ENCODE data around the gene GNPTAB.
"Not testable (repeated sequence)": the region's sequence is repeated elsewhere in the genome, so short reads cannot be mapped to it uniquely, and the experiment has no call there.

Gene GNPTAB

GRCh38 chr12:101861688-101862087 lies 30.9 kb upstream of the GNPTAB start:
- not testable (repeated sequence) for H3K27ac ChIP-seq (ENCODE audit: low read length, poor library complexity, severe bottlenecking); H3K23ac ChIP-seq (ENCODE audit: low read length in 2 of 2); H3K9me3 ChIP-seq (ENCODE audit: control insufficient read depth, low read length); H2BK12ac ChIP-seq (ENCODE audit: low read length in 2 of 2); H2AK5ac ChIP-seq (ENCODE audit: low read length, severe bottlenecking); H3K4me2 ChIP-seq (ENCODE audit: low read length, poor library complexity, severe bottlenecking); H2AFZ ChIP-seq (ENCODE audit: low read depth, low read length); H3K18ac ChIP-seq (ENCODE audit: low read depth in 1 of 2, low read length in 2 of 2); H4K91ac ChIP-seq (ENCODE audit: low read length); H4K8ac ChIP-seq (ENCODE audit: low read length); H3K9ac ChIP-seq (ENCODE audit: low read length); H2BK15ac ChIP-seq (ENCODE audit: low read depth, poor library complexity, severe bottlenecking); H2BK120ac ChIP-seq (ENCODE audit: low read depth, low read length); H3K4me3 ChIP-seq (ENCODE audit: insufficient read depth in 1 of 2, low read depth in 1 of 2, low read length in 2 of 2); H3K36me3 ChIP-seq (ENCODE audit: control insufficient read depth in 1 of 2, insufficient read depth in 2 of 2, low read depth in 1 of 2, low read length in 2 of 2); H3K4ac ChIP-seq (ENCODE audit: low read depth in 1 of 2, low read length in 2 of 2); H3K79me1 ChIP-seq (replicated peaks; ENCODE audit: low read length, poor library complexity, severe bottlenecking); H3K27me3 ChIP-seq (ENCODE audit: control insufficient read depth in 1 of 2, insufficient read depth in 1 of 2, low read length in 2 of 2); H2BK5ac ChIP-seq (ENCODE audit: low read depth, low read length, poor library complexity, severe bottlenecking); DNase-seq; H3K14ac ChIP-seq (ENCODE audit: low read length in 2 of 2); H3K4me1 ChIP-seq (ENCODE audit: control insufficient read depth, insufficient read depth, low read depth, low read length)
- WGBS, result 64% methylated on average over 1 of the region's 2 CpGs

- no peak overlapping the region for H3K18ac ChIP-seq (ENCODE audit: low read depth in 1 of 2, low read length in 2 of 2)
- H3K4me2 ChIP-seq (ENCODE audit: low read length, poor library complexity, severe bottlenecking), result no peak overlapping the region
- no peak overlapping the region for H3K14ac ChIP-seq (ENCODE audit: low read length in 2 of 2)
- peak overlapping the region; percentile 14 for H3K9ac ChIP-seq (ENCODE audit: low read length)
- no peak overlapping the region for H2BK15ac ChIP-seq (ENCODE audit: low read depth, poor library complexity, severe bottlenecking)
- H2BK5ac ChIP-seq (ENCODE audit: low read depth, low read length, poor library complexity, severe bottlenecking), result no peak overlapping the region
- no peaks in the 10 kb centered on the region for H3K27me3 ChIP-seq (ENCODE audit: control insufficient read depth in 1 of 2, insufficient read depth in 1 of 2, low read length in 2 of 2)
- no peak overlapping the region for H2AFZ ChIP-seq (ENCODE audit: low read depth, low read length)
- H2BK120ac ChIP-seq (ENCODE audit: low read depth, low read length), result no peak overlapping the region
- H3K23ac ChIP-seq (ENCODE audit: low read length in 2 of 2), result no peak overlapping the region
- no peak overlapping the region for H4K8ac ChIP-seq (ENCODE audit: low read length)
- no peak overlapping the region for H2BK12ac ChIP-seq (ENCODE audit: low read length in 2 of 2)
- H3K4me1 ChIP-seq (ENCODE audit: control insufficient read depth, insufficient read depth, low read depth, low read length), result peaks cover 7% of the 10 kb centered on the region
- H4K91ac ChIP-seq (ENCODE audit: low read length), result no peak overlapping the region
- peak overlapping the region; percentile 51 for H3K27ac ChIP-seq (ENCODE audit: low read length, poor library complexity, severe bottlenecking)
- H3K4me3 ChIP-seq (ENCODE audit: insufficient read depth in 1 of 2, low read depth in 1 of 2, low read length in 2 of 2), result no peak overlapping the region
- H2AK5ac ChIP-seq (ENCODE audit: low read length, severe bottlenecking), result peak overlapping the region; percentile 64
- DNase-seq, result peak; percentile 58
- H3K79me1 ChIP-seq (replicated peaks; ENCODE audit: low read length, poor library complexity, severe bottlenecking), result no peaks in the 10 kb centered on the region
- no peak overlapping the region for H3K4ac ChIP-seq (ENCODE audit: low read depth in 1 of 2, low read length in 2 of 2)
- H3K36me3 ChIP-seq (ENCODE audit: control insufficient read depth in 1 of 2, insufficient read depth in 2 of 2, low read depth in 1 of 2, low read length in 2 of 2), result no peaks in the 10 kb centered on the region
- H3K9me3 ChIP-seq (ENCODE audit: control insufficient read depth, low read length), result no peaks in the 10 kb centered on the region
Observed at GRCh38 chr12:101859664-101860607, 29.2 kb upstream of the GNPTAB start.

GRCh38 chr12:101858361-101858760 lies 27.6 kb upstream of the GNPTAB start:
- peak overlapping the region in 1 of 2 experiments; percentile 57 for H2BK12ac ChIP-seq (ENCODE audit: low read length in 2 of 2)
- no peak overlapping the region for H3K4me3 ChIP-seq (ENCODE audit: insufficient read depth in 1 of 2, low read depth in 1 of 2, low read length in 2 of 2)
- peaks cover 7% of the 10 kb centered on the region for H3K4me1 ChIP-seq (ENCODE audit: control insufficient read depth, insufficient read depth, low read depth, low read length)
- H3K27me3 ChIP-seq (ENCODE audit: control insufficient read depth in 1 of 2, insufficient read depth in 1 of 2, low read length in 2 of 2), result no peaks in the 10 kb centered on the region
- no peak overlapping the region for H2AFZ ChIP-seq (ENCODE audit: low read depth, low read length)
- no peak overlapping the region for H2BK5ac ChIP-seq (ENCODE audit: low read depth, low read length, poor library complexity, severe bottlenecking)
- no peak overlapping the region for H4K8ac ChIP-seq (ENCODE audit: low read length)
- H3K18ac ChIP-seq (ENCODE audit: low read depth in 1 of 2, low read length in 2 of 2), result peak overlapping the region in 1 of 2 experiments; percentile 40
- H4K91ac ChIP-seq (ENCODE audit: low read length), result peak overlapping the region; percentile 12
- peak overlapping the region; percentile 90 for H2AK5ac ChIP-seq (ENCODE audit: low read length, severe bottlenecking)
- H3K4ac ChIP-seq (ENCODE audit: low read depth in 1 of 2, low read length in 2 of 2), result no peak overlapping the region
- no peaks in the 10 kb centered on the region for H3K9me3 ChIP-seq (ENCODE audit: control insufficient read depth, low read length)
- no peak overlapping the region for H3K4me2 ChIP-seq (ENCODE audit: low read length, poor library complexity, severe bottlenecking)
- no peak overlapping the region for H2BK15ac ChIP-seq (ENCODE audit: low read depth, poor library complexity, severe bottlenecking)
- no peak overlapping the region for H3K14ac ChIP-seq (ENCODE audit: low read length in 2 of 2)
- no peaks in the 10 kb centered on the region for H3K36me3 ChIP-seq (ENCODE audit: control insufficient read depth in 1 of 2, insufficient read depth in 2 of 2, low read depth in 1 of 2, low read length in 2 of 2)
- 95% methylated on average over 3 of the region's 3 CpGs for WGBS
- H3K23ac ChIP-seq (ENCODE audit: low read length in 2 of 2), result no peak overlapping the region
- no peaks in the 10 kb centered on the region for H3K79me1 ChIP-seq (replicated peaks; ENCODE audit: low read length, poor library complexity, severe bottlenecking)
- H3K9ac ChIP-seq (ENCODE audit: low read length), result no peak overlapping the region
- no peak overlapping the region for H2BK120ac ChIP-seq (ENCODE audit: low read depth, low read length)
- DNase-seq, result no peak
- no peak overlapping the region for H3K27ac ChIP-seq (ENCODE audit: low read length, poor library complexity, severe bottlenecking)

- Histone ChIP-seq H3K14ac (ENCODE audit: low read length in 2 of 2) (no peak overlapping the region), H3K4me3 (ENCODE audit: insufficient read depth in 1 of 2, low read depth in 1 of 2, low read length in 2 of 2) (no peak overlapping the region), H2AK5ac (ENCODE audit: low read length, severe bottlenecking) (no peak overlapping the region), H3K27ac (ENCODE audit: low read length, poor library complexity, severe bottlenecking) (peak overlapping the region; percentile 80), H3K36me3 (ENCODE audit: control insufficient read depth in 1 of 2, insufficient read depth in 2 of 2, low read depth in 1 of 2, low read length in 2 of 2) (no peaks in the 10 kb centered on the region), H3K79me1 (replicated peaks; ENCODE audit: low read length, poor library complexity, severe bottlenecking) (no peaks in the 10 kb centered on the region), H2BK120ac (ENCODE audit: low read depth, low read length) (no peak overlapping the region), H3K4me2 (ENCODE audit: low read length, poor library complexity, severe bottlenecking) (no peak overlapping the region), H4K8ac (ENCODE audit: low read length) (no peak overlapping the region), H2BK15ac (ENCODE audit: low read depth, poor library complexity, severe bottlenecking) (no peak overlapping the region), H3K4me1 (ENCODE audit: control insufficient read depth, insufficient read depth, low read depth, low read length) (peaks cover 7% of the 10 kb centered on the region), H3K9me3 (ENCODE audit: control insufficient read depth, low read length) (no peaks in the 10 kb centered on the region), H3K18ac (ENCODE audit: low read depth in 1 of 2, low read length in 2 of 2) (no peak overlapping the region), H2BK12ac (ENCODE audit: low read length in 2 of 2) (no peak overlapping the region), H3K27me3 (ENCODE audit: control insufficient read depth in 1 of 2, insufficient read depth in 1 of 2, low read length in 2 of 2) (no peaks in the 10 kb centered on the region), H3K23ac (ENCODE audit: low read length in 2 of 2) (no peak overlapping the region), H3K4ac (ENCODE audit: low read depth in 1 of 2, low read length in 2 of 2) (no peak overlapping the region), H2BK5ac (ENCODE audit: low read depth, low read length, poor library complexity, severe bottlenecking) (no peak overlapping the region), H2AFZ (ENCODE audit: low read depth, low read length) (no peak overlapping the region), H4K91ac (ENCODE audit: low read length) (no peak overlapping the region), H3K9ac (ENCODE audit: low read length) (peak overlapping the region; percentile 68)
- WGBS, result 30% methylated on average over 1 of the region's 1 CpG
- DNase-seq, result peak; percentile 67
Observed at GRCh38 chr12:101857043-101857558, 26.3 kb upstream of the GNPTAB start.
